Activated effector memory CD4-positive, alpha-beta T cell treated with anti-CD3 and anti-CD28 coated beads, Interleukin-2, amount 50 U/mL, for 16 hours (primary cell): ENCODE results near the gene EDN2.

ENCODE experiments used
- DNase-seq: peaks from one replicate; pipeline ENCODE4 v3.0.0-alpha.2; 2020

The EDN2 gene

GRCh38 chr1:41497461-41498030 lies 13.1 kb upstream of the EDN2 start:
- no peak for DNase-seq

- no peak for DNase-seq
These were observed 12.6 kb upstream of the EDN2 start for GRCh38 chr1:41497056-41497440.

- peak; percentile 69 for DNase-seq
These were observed 11.9 kb upstream of the EDN2 start for GRCh38 chr1:41496080-41497055.

- DNase-seq = no peak
These were observed 10.9 kb upstream of the EDN2 start for GRCh38 chr1:41495210-41495948.

GRCh38 chr1:41494351-41495209 lies 10.1 kb upstream of the EDN2 start:
- DNase-seq = no peak

- no peak for DNase-seq
These were observed 9.3 kb upstream of the EDN2 start for GRCh38 chr1:41493626-41494350.

GRCh38 chr1:41493117-41493536 lies 8.6 kb upstream of the EDN2 start:
- no peak for DNase-seq

GRCh38 chr1:41492341-41492848 lies 7.9 kb upstream of the EDN2 start:
- DNase-seq = peak; percentile 72

- no peak for DNase-seq
These were observed 6.4 kb upstream of the EDN2 start for GRCh38 chr1:41490911-41491310.

GRCh38 chr1:41489561-41489960 lies 5.1 kb upstream of the EDN2 start:
- no peak for DNase-seq

- DNase-seq = no peak
These were observed 3.8 kb upstream of the EDN2 start for GRCh38 chr1:41488040-41488951.

- no peak for DNase-seq
These were observed 2.9 kb upstream of the EDN2 start for GRCh38 chr1:41487126-41488039.

GRCh38 chr1:41486371-41487125 lies 2.1 kb upstream of the EDN2 start:
- DNase-seq = no peak

GRCh38 chr1:41486053-41486370 lies 1.5 kb upstream of the EDN2 start:
- DNase-seq = no peak

GRCh38 chr1:41485605-41486004 lies 1.1 kb upstream of the EDN2 start:
- no peak for DNase-seq

- no peak for DNase-seq
These were observed 502 bp downstream of the EDN2 start for GRCh38 chr1:41483960-41484401.

GRCh38 chr1:41483001-41483850 lies 1.3 kb downstream of the EDN2 start:
- DNase-seq = no peak
